HEK293 (cell line): ENCODE results near the gene PKNOX1.
A peak's percentile ranks its signal among the peaks of the same experiment; 100 is the strongest.

ENCODE experiments used
- CTCF ChIA-PET: fragments of 350-600 bp; formaldehyde crosslinking; extraction: SDS; loops from one replicate; lab custom pipeline; 2021; ENCODE audit warnings: antibody characterized with exemption; lab: Yijun Ruan, JAX
- POLR2A ChIA-PET: fragments of 300-600 bp; formaldehyde crosslinking; extraction: SDS; loops from one replicate; lab custom pipeline; 2020; ENCODE audit warnings: antibody characterized with exemption, inconsistent platforms; lab: Yijun Ruan, JAX
- H3K27ac ChIP-seq: fragments of 200-500 bp; sonication (Bioruptor generic); 2 replicates; pipeline ENCODE4 v1.5.1; 2014; ENCODE audit warnings: low read depth, low read length, control low read depth, inconsistent platforms; ENCODE audit errors: extremely low read depth
- H3K36me3 ChIP-seq, 2 experiments: fragments of 200-500 bp in 1 of 2; sonication (Bioruptor generic) in 1 of 2; 1 replicate in 1 of 2; 2 replicates in 1 of 2; pipeline ENCODE4 v1.5.1; 2014 to 2017; ENCODE audit warnings: inconsistent platforms in 2 of 2, low read length in 2 of 2; ENCODE audit not compliant: control insufficient read depth in 2 of 2, insufficient read depth in 1 of 2
- H3K4me1 ChIP-seq: fragments of 200-500 bp; sonication (Bioruptor generic); 2 replicates; pipeline ENCODE4 v1.5.1; 2014; ENCODE audit warnings: mild to moderate bottlenecking, low read length, inconsistent platforms; ENCODE audit not compliant: control insufficient read depth, insufficient read depth
- H3K4me3 ChIP-seq: 2 replicates; pipeline ENCODE4 v1.5.1; 2011; ENCODE audit warnings: low read depth, mild to moderate bottlenecking, control low read depth, low read length, moderate library complexity
- H3K9me3 ChIP-seq: fragments of 200-500 bp; sonication (Bioruptor generic); 2 replicates; pipeline ENCODE4 v1.5.1; 2014; ENCODE audit warnings: low read depth, low read length, inconsistent platforms; ENCODE audit not compliant: control insufficient read depth, insufficient read depth
- AEBP2 ChIP-seq: fragments of 450-650 bp; formaldehyde crosslinking; IDR thresholded peaks from 2 replicates; pipeline ENCODE4 v1.5.1; 2016; ENCODE audit warnings: missing biosample characterization, missing genetic modification characterization, borderline replicate concordance
- BCL11B ChIP-seq: fragments of 450-650 bp; formaldehyde crosslinking; IDR thresholded peaks from 2 replicates; pipeline ENCODE4 v1.5.1; 2016; ENCODE audit warnings: low read depth, missing biosample characterization, missing genetic modification characterization
- BCL6B ChIP-seq: fragments of 450-650 bp; formaldehyde crosslinking; IDR thresholded peaks from 2 replicates; pipeline ENCODE4 v1.5.1; 2017; ENCODE audit warnings: missing biosample characterization, missing genetic modification characterization
- KLF10 ChIP-seq: fragments of 450-650 bp; IDR thresholded peaks from 2 replicates; pipeline ENCODE4 v1.5.1; 2018; ENCODE audit warnings: missing biosample characterization, mild to moderate bottlenecking, missing genetic modification characterization
- PBX3 ChIP-seq: sonication (generic); formaldehyde crosslinking; IDR thresholded peaks from 2 replicates; pipeline ENCODE4 v1.8.1; 2022; ENCODE audit warnings: mild to moderate bottlenecking, moderate library complexity, missing genetic modification reagents
- SCRT2 ChIP-seq: fragments of 450-650 bp; formaldehyde crosslinking; IDR thresholded peaks from 2 replicates; pipeline ENCODE4 v1.5.1; 2016; ENCODE audit warnings: missing biosample characterization, missing genetic modification characterization
- TCF7L2 ChIP-seq: IDR thresholded peaks from 2 replicates; pipeline ENCODE4 v1.6.1; 2011; ENCODE audit warnings: low read depth, mild to moderate bottlenecking, inconsistent platforms, low read length, moderate library complexity, borderline replicate concordance
- ZBTB26 ChIP-seq: fragments of 450-650 bp; formaldehyde crosslinking; optimal IDR thresholded peaks from 2 replicates; pipeline ENCODE3; 2016; ENCODE audit warnings: missing biosample characterization, mild to moderate bottlenecking, missing genetic modification characterization
- ZBTB44 ChIP-seq: fragments of 450-650 bp; IDR thresholded peaks from 2 replicates; pipeline ENCODE4 v1.5.1; 2018; ENCODE audit warnings: missing biosample characterization, mild to moderate bottlenecking, missing genetic modification characterization
- ZNF10 ChIP-seq: fragments of 450-650 bp; formaldehyde crosslinking; IDR thresholded peaks from 2 replicates; pipeline ENCODE4 v1.5.1; 2017; ENCODE audit warnings: missing biosample characterization, missing genetic modification characterization
- ZNF121 ChIP-seq: fragments of 450-650 bp; formaldehyde crosslinking; IDR thresholded peaks from 2 replicates; pipeline ENCODE4 v1.5.1; 2016; ENCODE audit warnings: missing biosample characterization, missing genetic modification characterization
- ZNF266 ChIP-seq: fragments of 450-650 bp; formaldehyde crosslinking; IDR thresholded peaks from 2 replicates; pipeline ENCODE4 v1.5.1; 2016; ENCODE audit warnings: missing biosample characterization, missing genetic modification characterization, low read depth
- ZNF311 ChIP-seq: fragments of 450-650 bp; formaldehyde crosslinking; IDR thresholded peaks from 2 replicates; pipeline ENCODE4 v1.5.1; 2017; ENCODE audit warnings: missing biosample characterization, missing genetic modification characterization, borderline replicate concordance
- ZNF394 ChIP-seq: fragments of 450-650 bp; formaldehyde crosslinking; IDR thresholded peaks from 2 replicates; pipeline ENCODE4 v1.5.1; 2016; ENCODE audit warnings: missing biosample characterization, missing genetic modification characterization, mild to moderate bottlenecking, moderate library complexity, borderline replicate concordance
- ZNF645 ChIP-seq: fragments of 450-650 bp; formaldehyde crosslinking; IDR thresholded peaks from 2 replicates; pipeline ENCODE4; 2016; ENCODE audit warnings: missing biosample characterization, missing genetic modification characterization
- ZNF654 ChIP-seq: fragments of 450-650 bp; formaldehyde crosslinking; IDR thresholded peaks from 2 replicates; pipeline ENCODE4 v1.5.1; 2016; ENCODE audit warnings: low read depth, missing biosample characterization, missing genetic modification characterization
- ZNF776 ChIP-seq: fragments of 450-650 bp; formaldehyde crosslinking; IDR thresholded peaks from 2 replicates; pipeline ENCODE4 v1.5.0; 2017; ENCODE audit warnings: missing biosample characterization, missing genetic modification characterization, borderline replicate concordance
- ZSCAN4 ChIP-seq: fragments of 450-650 bp; formaldehyde crosslinking; IDR thresholded peaks from 2 replicates; pipeline ENCODE4 v1.5.1; 2017; ENCODE audit warnings: missing biosample characterization, missing genetic modification characterization

The PKNOX1 gene

GRCh38 chr21:43024439-43025136, 50.2 kb downstream of the PKNOX1 start:
- H3K27ac ChIP-seq, result no peak overlapping the region
- peaks cover 3 to 74% of the 10 kb centered on the region in 2 experiments; a peak in 2 of 3 replicates for H3K36me3 ChIP-seq
- TF ChIP-seq SCRT2 (tag by site-specific recombination) (no peak), ZNF121 (tag by site-specific recombination) (0 out of 2 replicates have a peak, but pooled peaks have one; percentile 75), BCL6B (no peak)

GRCh38 chr21:43025636-43026180, 51.3 kb downstream of the PKNOX1 start:
- H3K9me3 ChIP-seq, result no peaks in the 10 kb centered on the region
- H3K36me3 ChIP-seq, result peaks cover 3 to 75% of the 10 kb centered on the region in 2 experiments; a peak in 2 of 3 replicates
- CTCF ChIA-PET, result interaction anchor here (1.2 kb wide), 1 partner anchor 13 kb away, joined by 3 read pairs; no protein-coding TSS in a partner anchor
- H3K27ac ChIP-seq, result no peak overlapping the region
- no peak overlapping the region for H3K4me3 ChIP-seq
- no peaks in the 10 kb centered on the region for H3K4me1 ChIP-seq
- POLR2A ChIA-PET, result no interaction called here
- TF ChIP-seq ZNF10 (tag by site-specific recombination) (no peak), PBX3 (CRISPR knock-in tag) (no peak), ZNF266 (tag by site-specific recombination) (no peak), AEBP2 (tag by site-specific recombination) (no peak), ZNF645 (tag by site-specific recombination) (no peak), ZSCAN4 (no peak), TCF7L2 (no peak), ZNF776 (tag by site-specific recombination) (no peak), ZNF654 (tag by site-specific recombination) (no peak), ZBTB44 (tag by site-specific recombination) (no peak), ZNF394 (tag by site-specific recombination) (no peak), ZBTB26 (tag by site-specific recombination) (no peak), BCL11B (tag by site-specific recombination) (no peak), KLF10 (tag by site-specific recombination) (no peak), ZNF311 (tag by site-specific recombination) (no peak)

More at GRCh38 chr21:43024439-43025136, 50.2 kb downstream of the PKNOX1 start:
- ChIA-PET CTCF (no interaction called here), POLR2A (no interaction called here)
- H3K4me1 ChIP-seq, result no peaks in the 10 kb centered on the region
- H3K4me3 ChIP-seq, result no peak overlapping the region
- no peaks in the 10 kb centered on the region for H3K9me3 ChIP-seq
